Heart left ventricle (tissue), 16 donors: Measurements from ENCODE around the gene MIA2. TPM values are rescaled to one million over a fixed set of nuclear protein-coding genes. Genes with fewer than 3 reads are reported as not detected.

Source experiments
- ATAC-seq, 4 donors: fragments of 200-7000 bp; cut with Tn5 transposase; one replicate each; pipeline ENCODE4 v1.9.1; 2020 to 2022; ENCODE audit warnings: moderate library complexity in 4 of 4, mild to moderate bottlenecking in 3 of 4, moderate number of reproducible peaks in 1 of 4
- DNase-seq, 5 donors: peaks; one replicate each; pipeline ENCODE4 v3.0.0-alpha.2; 2020
- H3K27ac ChIP-seq, 12 donors: fragments of 200-600 bp; sonication (generic) in 4 of 12; one replicate each; pipeline versions ENCODE4 v1.5.0 to v1.8.0; 2016 to 2022; ENCODE audit warnings: mild to moderate bottlenecking in 2 of 12
- H3K27me3 ChIP-seq, 9 donors: fragments of 200-600 bp; sonication (generic) in 2 of 9; one replicate each; pipeline versions ENCODE4 v1.5.1 to v1.8.0; 2016 to 2022; ENCODE audit warnings: mild to moderate bottlenecking in 3 of 9
- H3K36me3 ChIP-seq, 9 donors: fragments of 200-600 bp; sonication (generic) in 2 of 9; one replicate each; pipeline versions ENCODE4 v1.5.0 to v1.8.0; 2018 to 2022; ENCODE audit warnings: mild to moderate bottlenecking in 2 of 9
- H3K4me1 ChIP-seq, 12 donors: fragments of 200-600 bp; sonication (generic) in 4 of 12; one replicate each; pipeline versions ENCODE4 v1.5.0 to v1.8.0; 2016 to 2022; ENCODE audit warnings: mild to moderate bottlenecking in 3 of 12
- H3K4me3 ChIP-seq, 12 donors: fragments of 200-600 bp; sonication (generic) in 4 of 12; one replicate each; pipeline versions ENCODE4 v1.5.0 to v1.8.0; 2017 to 2022; ENCODE audit warnings: mild to moderate bottlenecking in 9 of 12, moderate library complexity in 4 of 12
- H3K9me3 ChIP-seq, 12 donors: fragments of 200-600 bp; sonication (generic) in 4 of 12; one replicate each; pipeline versions ENCODE4 v1.5.0 to v1.8.0; 2016 to 2022; ENCODE audit warnings: mild to moderate bottlenecking in 1 of 12
- POLR2A ChIP-seq, 2 donors: fragments of 450-650 bp; IDR thresholded peaks; one replicate each; pipeline ENCODE4 v1.6.1; 2017; ENCODE audit warnings: antibody characterized with exemption in 2 of 2, mild to moderate bottlenecking in 2 of 2, moderate library complexity in 2 of 2
- WGBS, 4 donors: extraction: QIAGEN DNeasy Blood & Tissue Kit in 2 of 4; methylation state at CpG; one replicate each; pipeline versions ENCODE4 v1.1.5 to v1.1.7; 2013 to 2018; 5-methylcytosine and 5-hydroxymethylcytosine counted together
- intact Hi-C, 10 donors: fragments of 100-400 bp; cut with DNase I; formaldehyde crosslinking; loops; one replicate each; pipeline versions ENCODE4 v1.11.1 to v1.14.2; 2022
- polyA plus RNA-seq, 2 donors: library from polyadenylated mRNA; stranded (reverse); fragments of 200-250 nt; gene quantifications; one replicate each; pipeline ENCODE4 v1.2.3, GENCODE V29; 2013
- total RNA-seq, 9 donors: library from RNA; depleted of rRNA in 2 of 9; stranded (reverse); fragments of >200 nt in 2 of 9; fragmentation: NEBNext Ultra II Directional in 3 of 9; extraction: Animal tissue kit (Norgen Biotek cat#: 25700) in 3 of 9; gene quantifications; one replicate each; pipeline versions ENCODE4 v1.1.0 to v1.2.4, GENCODE V29; 2016 to 2023
- TF ChIP-seq, protein P1 (sequence below), 12 donors: fragments of 200-600 bp; sonication (generic) in 4 of 12; IDR thresholded peaks; one replicate each; pipeline versions ENCODE4 v1.5.0 to v1.8.0; 2018 to 2022; ENCODE audit warnings: antibody characterized with exemption in 12 of 12, mild to moderate bottlenecking in 5 of 12
- donor health status: ischemic (EF 13 %, LVEDD 7.1; RV severe dilation, severe dysfunction).
- donor health status: healthy with polysubstance abuse.
- donor health status: DM: no; HTN: yes; CAD: no.
- donor health status: DM: no; HTN: no; CAD: no.
- donor health status: ischemic (EF 25% LVEDD 6.9; RV normal size, moderate dysfunction).
- donor health status: ischemic (EF 25% LVEDD 5.7; RV mildly dilated, moderate dysfunction).
- donor health status: healthy.
- donor health status: DM: yes; HTN: yes; CAD: no.
- donor health status: ischemic (EF 35%, LVEDD 5.7; RV mildly dilated, moderate dysfunction).
- donor health status: nonischemic (EF 11% LVEDD 7.7; RV severe dilation, severe dysfunction).
- donor health status: DM: yes; HTN: yes; CAD: no.
- donor health status: PGD.
- donor health status: ischemic (EF 29% LVEDD 5.4; RV normal size, mild dysfunction).
- donor health status: nonischemic (EF 23%, LVEDD 6.1; RV moderate dilation, normal function).

The MIA2 gene
- total and polyA plus RNA-seq, 11 donors = 9.3 to 31.8 (median 19.8) TPM

DNA sequence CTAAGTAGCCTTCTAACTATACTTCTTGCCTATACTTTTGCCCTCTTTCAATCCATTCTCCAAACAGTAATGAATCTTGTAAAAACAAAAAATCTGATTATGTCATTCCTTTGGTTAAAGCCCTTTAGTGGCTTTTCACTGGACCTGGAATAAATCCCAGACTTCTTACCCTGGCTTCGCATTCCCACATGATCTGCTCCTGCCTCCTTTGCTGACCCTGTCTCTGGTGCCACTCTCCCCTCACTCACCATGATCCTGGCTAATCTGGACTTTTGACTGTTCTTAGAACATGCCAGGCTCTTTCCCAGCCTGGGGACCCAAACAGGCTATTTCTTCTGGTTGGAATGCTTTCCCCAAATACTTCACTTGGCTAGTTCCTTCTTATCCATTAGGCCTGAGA lies 7.9 kb downstream of the MIA2 start:
- Histone ChIP-seq H3K36me3 (no peaks in the 10 kb centered on the region), H3K4me1 (no peaks in the 10 kb centered on the region), H3K9me3 (no peaks in the 10 kb centered on the region), H3K4me3 (no peak overlapping the region), H3K27me3 (no peaks in the 10 kb centered on the region), H3K27ac (no peak overlapping the region)
- DNase-seq = no peak
- intact Hi-C loops = no loop called here
- no peak for ATAC-seq
- no peak for TF ChIP-seq POLR2A (IDR thresholded peaks at IDR 0.05)
- TF ChIP-seq, protein P1, sequence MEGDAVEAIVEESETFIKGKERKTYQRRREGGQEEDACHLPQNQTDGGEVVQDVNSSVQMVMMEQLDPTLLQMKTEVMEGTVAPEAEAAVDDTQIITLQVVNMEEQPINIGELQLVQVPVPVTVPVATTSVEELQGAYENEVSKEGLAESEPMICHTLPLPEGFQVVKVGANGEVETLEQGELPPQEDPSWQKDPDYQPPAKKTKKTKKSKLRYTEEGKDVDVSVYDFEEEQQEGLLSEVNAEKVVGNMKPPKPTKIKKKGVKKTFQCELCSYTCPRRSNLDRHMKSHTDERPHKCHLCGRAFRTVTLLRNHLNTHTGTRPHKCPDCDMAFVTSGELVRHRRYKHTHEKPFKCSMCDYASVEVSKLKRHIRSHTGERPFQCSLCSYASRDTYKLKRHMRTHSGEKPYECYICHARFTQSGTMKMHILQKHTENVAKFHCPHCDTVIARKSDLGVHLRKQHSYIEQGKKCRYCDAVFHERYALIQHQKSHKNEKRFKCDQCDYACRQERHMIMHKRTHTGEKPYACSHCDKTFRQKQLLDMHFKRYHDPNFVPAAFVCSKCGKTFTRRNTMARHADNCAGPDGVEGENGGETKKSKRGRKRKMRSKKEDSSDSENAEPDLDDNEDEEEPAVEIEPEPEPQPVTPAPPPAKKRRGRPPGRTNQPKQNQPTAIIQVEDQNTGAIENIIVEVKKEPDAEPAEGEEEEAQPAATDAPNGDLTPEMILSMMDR (IDR thresholded peaks at IDR 0.05) = no peak
- WGBS, 4 donors = 50 to 68% (median 60%) methylated on average over 1 of the region's 1 CpG

DNA sequence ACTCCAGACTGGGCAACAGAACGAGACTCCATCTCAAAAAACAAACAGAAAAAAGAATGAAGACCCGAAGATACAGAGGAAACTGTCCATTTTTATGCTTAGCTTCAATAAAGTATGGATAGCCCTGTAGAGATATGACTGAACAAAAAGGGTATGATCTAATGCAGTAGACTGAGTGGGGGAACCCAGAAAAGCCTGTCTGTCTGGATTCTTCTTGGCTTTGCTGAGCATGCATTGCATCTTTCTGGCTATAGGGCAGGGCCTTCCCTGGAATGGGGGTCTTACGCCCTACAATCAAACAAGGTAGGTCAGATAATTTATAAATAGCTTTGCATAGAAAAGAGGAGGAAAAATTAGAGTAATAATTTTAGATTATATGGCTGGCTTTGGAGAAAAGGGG lies 10.1 kb downstream of the MIA2 start:
- DNase-seq (no peak), ATAC-seq (no peak)
- TF ChIP-seq POLR2A (IDR thresholded peaks at IDR 0.05) = no peak
- TF ChIP-seq, protein P1 (IDR thresholded peaks at IDR 0.05) = no peak
- H3K4me3 ChIP-seq = no peak overlapping the region
- no peaks in the 10 kb centered on the region for H3K4me1 ChIP-seq
- H3K36me3 ChIP-seq = no peaks in the 10 kb centered on the region
- no peak overlapping the region for H3K27ac ChIP-seq
- H3K27me3 ChIP-seq = no peaks in the 10 kb centered on the region
- 85 to 90% (median 87%) methylated on average over 3 of the region's 3 CpGs for WGBS, 4 donors
- H3K9me3 ChIP-seq = no peaks in the 10 kb centered on the region
- intact Hi-C loops = no loop called here

DNA sequence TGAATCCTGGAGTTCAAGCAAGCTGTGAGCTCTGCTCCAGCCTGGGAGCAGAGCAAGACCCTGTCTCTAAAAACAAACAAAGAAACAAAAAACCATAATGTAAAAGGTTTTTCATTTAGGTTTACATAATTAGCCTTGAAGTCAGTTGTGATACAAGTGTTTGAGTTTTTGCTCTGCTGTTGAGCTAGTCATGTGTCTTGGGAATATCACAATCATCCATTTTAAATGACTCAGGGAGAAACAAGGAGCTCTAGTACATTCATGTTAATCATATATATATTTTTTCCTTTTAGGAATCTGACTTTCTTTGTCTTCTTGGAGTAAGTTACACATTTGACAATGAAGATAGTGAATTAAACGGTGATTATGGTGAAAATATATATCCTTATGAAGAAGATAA lies 12.9 kb downstream of the MIA2 start:
- H3K9me3 ChIP-seq = no peaks in the 10 kb centered on the region
- no peaks in the 10 kb centered on the region for H3K36me3 ChIP-seq
- TF ChIP-seq, protein P1 (IDR thresholded peaks at IDR 0.05) = no peak
- TF ChIP-seq POLR2A (IDR thresholded peaks at IDR 0.05) = no peak
- H3K27ac ChIP-seq = no peak overlapping the region
- intact Hi-C loops = no loop called here
- H3K27me3 ChIP-seq = no peaks in the 10 kb centered on the region
- 81 to 88% (median 86%) methylated on average over 1 of the region's 1 CpG for WGBS, 4 donors
- DNase-seq (no peak), ATAC-seq (no peak)
- H3K4me3 ChIP-seq = no peak overlapping the region
- no peaks in the 10 kb centered on the region for H3K4me1 ChIP-seq

DNA sequence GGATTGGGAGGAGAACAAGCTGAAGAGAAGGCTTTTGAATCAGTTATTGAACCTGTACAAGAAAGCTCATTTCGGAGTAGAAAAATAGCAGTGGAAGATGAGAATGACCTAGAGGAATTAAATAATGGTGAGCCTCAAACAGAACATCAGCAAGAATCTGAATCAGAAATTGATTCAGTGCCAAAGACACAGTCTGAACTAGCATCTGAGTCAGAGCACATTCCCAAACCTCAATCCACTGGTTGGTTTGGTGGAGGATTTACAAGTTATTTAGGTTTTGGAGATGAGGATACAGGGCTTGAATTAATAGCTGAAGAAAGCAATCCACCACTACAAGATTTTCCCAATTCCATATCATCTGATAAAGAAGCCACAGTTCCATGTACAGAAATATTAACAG lies 13.5 kb downstream of the MIA2 start:
- intact Hi-C loops = no loop called here
- WGBS, 4 donors = 86 to 98% (median 95%) methylated on average over 1 of the region's 1 CpG
- DNase-seq (no peak), ATAC-seq (no peak)
- H3K9me3 ChIP-seq = peaks cover 0 to 4% (median 0%) of the 10 kb centered on the region in 12 donors
- H3K4me3 ChIP-seq = no peak overlapping the region
- TF ChIP-seq, protein P1 (IDR thresholded peaks at IDR 0.05) = no peak
- TF ChIP-seq POLR2A (IDR thresholded peaks at IDR 0.05) = no peak
- no peaks in the 10 kb centered on the region for H3K36me3 ChIP-seq
- no peaks in the 10 kb centered on the region for H3K27me3 ChIP-seq
- no peaks in the 10 kb centered on the region for H3K4me1 ChIP-seq
- H3K27ac ChIP-seq = no peak overlapping the region
